ENCODE measurements around the gene TMCO4. TPM values are rescaled to one million over a fixed set of nuclear protein-coding genes. Genes with fewer than 3 reads are reported as not detected.

TMCO4 gene
- polyA plus RNA-seq, 12 donors, result 1.3 to 7.5 (median 1.9) TPM; not detected in 1

DNA sequence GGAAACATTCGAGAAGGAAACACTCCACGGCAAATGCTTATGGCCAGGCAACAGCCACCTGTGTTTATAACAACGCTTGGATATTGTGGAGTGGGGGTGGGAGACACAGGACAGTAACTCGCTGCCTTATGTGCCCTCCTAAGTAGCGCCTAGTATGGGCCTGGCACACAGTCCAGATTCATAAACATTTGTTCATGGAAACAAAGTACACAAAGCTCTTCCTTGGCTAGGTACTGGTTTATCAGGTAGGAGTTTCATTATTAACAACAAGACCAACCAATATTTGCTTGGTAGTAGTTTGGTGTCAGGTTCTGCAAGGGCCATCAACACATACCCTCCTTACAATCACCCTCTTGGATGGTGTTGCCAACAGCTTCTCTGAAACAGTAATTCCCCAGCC, 23.4 kb downstream of the TMCO4 start:
- no peak for DNase-seq

GRCh38 chr1:19775831-19776230, 23.9 kb downstream of the TMCO4 start:
- DNase-seq, result no peak

- no peak for DNase-seq
Observed at GRCh38 chr1:19775317-19775716, 24.4 kb downstream of the TMCO4 start.

GRCh38 chr1:19774180-19774785, 25.4 kb downstream of the TMCO4 start:
- no peak for DNase-seq

DNA sequence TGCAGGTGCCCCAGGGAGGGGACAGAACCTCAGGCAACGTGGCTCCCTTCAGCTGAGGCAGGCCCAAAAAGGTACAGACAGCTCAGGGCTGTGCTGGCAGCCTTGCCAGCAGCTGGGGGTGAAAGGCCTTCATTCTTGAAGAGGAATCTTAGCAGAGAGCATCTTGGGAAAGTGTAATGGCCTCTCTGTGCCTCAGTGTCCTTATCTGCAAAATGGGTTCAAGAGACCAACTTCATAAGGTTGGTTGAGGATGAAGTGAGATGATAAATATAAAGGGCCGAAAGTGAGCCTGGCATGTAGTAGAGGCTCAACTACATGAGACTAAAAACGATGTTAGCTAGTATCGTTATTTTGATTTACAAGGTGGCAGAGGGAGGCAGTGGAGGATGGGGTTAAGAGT, 26.2 kb downstream of the TMCO4 start:
- DNase-seq, result no peak

DNA sequence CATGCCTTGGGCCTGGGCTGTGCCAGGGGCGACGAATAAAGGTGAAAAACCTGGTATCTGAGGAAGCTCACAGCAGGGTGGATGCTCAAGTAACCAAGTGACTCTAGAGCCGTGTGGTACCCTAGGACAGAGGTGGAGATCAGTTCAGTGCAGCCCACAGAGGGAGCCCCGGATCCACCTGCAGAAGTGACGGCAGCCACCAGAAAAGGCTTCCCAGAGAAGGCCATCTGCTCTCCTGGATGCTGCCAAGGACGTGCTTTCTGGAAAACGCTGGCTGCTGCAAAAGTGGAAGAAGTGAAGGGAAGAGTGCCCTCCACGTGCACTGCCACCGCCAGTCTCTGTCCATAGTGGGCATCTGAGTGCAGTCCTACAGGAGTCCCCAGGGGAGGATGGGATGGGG, 27.7 kb downstream of the TMCO4 start:
- no peak for DNase-seq

DNA sequence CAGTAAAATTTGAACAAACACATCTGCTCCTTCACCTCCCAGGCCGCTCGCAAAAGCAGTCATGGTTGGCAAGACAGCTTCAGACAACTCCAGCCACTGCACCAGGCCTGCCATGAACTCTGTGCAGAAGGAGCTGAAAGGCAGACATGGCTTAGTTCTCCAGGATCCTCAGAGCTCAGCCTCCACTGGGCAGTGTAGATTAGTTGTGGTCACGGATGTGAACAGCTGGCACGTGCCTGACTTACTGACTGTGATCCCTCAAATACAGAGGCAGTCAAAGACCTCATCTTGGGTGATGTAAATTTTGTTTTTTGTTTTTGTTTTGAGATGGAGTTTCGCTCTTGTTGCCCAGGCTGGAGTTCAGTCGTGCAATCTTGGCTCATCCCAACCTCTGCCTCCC, 28.4 kb downstream of the TMCO4 start:
- DNase-seq, result no peak

- DNase-seq, result no peak
Observed at GRCh38 chr1:19770436-19771190, 29.1 kb downstream of the TMCO4 start.

DNA sequence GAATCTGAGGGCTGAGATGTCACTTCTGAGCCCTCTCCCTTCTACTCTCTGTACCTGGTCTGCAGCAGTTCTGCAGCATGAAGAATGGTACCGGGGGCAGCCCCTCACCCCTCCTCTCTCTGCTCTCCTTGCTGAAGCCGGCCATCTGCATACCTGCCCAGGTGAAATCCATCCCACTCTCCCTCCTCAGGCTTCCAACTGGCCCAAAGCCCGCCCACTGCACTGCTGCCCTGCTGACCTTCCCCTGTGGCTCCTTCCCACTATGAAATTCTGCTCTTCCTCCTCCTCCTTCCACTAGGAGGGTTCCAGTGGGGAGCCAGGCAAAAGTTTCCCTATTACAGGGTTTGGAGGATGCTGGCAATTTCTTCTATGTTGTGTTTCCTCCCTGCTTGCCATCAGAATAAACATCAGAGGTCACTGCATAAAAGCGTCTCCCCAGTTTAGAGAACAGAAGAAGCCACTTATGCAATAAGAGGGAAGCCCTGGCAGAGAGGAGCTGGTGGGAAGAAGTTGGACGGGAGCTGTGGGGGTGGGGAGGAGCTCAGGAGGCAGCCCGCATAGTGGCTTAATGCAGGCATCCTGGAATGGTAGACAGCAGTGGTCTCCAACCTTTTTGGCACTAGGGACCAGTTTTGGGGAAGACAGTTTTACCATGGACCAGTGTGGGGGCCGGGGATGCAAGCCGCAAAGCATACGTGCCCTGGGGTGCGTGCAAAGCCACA, 30.3 kb downstream of the TMCO4 start:
- DNase-seq, result no peak

GRCh38 chr1:19768353-19769210, 31.1 kb downstream of the TMCO4 start:
- DNase-seq, result no peak

DNA sequence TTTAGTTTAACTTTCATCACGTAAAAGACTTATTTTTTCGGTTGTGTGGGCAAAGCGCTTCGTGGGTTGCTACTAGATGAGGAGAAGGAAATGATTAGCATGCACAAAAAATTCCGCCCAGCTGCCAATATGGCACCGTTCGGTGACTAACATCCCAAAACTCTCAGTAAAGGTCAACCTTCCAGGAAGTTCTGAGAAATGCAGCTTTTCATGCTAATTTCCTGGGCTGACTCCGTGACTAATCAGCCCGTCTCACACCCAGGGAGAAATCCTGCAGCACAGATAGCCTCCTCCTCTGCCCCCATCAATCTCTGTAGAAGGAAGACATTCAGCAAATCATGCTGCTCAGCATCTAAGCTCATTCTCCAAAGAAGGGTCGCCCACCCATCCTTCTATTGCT, 34.1 kb downstream of the TMCO4 start:
- DNase-seq, result no peak

GRCh38 chr1:19764848-19765247, 34.9 kb downstream of the TMCO4 start:
- DNase-seq, result no peak

GRCh38 chr1:19762175-19762779, 37.4 kb downstream of the TMCO4 start:
- no peak for DNase-seq

- no peak for DNase-seq
Observed at GRCh38 chr1:19759740-19760089, 40.0 kb downstream of the TMCO4 start.

- DNase-seq, result no peak
Observed at GRCh38 chr1:19758227-19758830, 41.4 kb downstream of the TMCO4 start.

- no peak for DNase-seq
Observed at GRCh38 chr1:19757641-19758040, 42.1 kb downstream of the TMCO4 start.

DNA sequence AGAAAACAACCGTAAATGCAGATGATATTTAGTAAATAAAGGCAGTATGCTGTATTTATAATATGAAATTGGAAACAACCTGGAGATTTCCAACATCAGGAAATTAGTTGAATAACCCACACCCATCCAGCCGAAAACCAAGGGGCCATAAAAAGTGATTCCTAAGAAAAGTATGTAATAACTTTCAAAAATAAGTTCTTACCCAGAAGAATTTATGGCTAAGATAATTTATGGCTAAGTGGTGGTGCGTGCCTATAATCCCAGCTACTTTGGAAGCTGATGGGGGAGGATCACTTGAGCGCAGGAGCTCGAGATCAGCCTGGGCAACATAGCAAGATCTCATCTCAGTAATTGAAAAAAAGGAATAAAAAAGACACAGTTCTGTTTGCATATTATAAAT, 43.2 kb downstream of the TMCO4 start:
- DNase-seq, result no peak

- DNase-seq, result no peak
Observed at GRCh38 chr1:19754482-19754881, 45.2 kb downstream of the TMCO4 start.

DNA sequence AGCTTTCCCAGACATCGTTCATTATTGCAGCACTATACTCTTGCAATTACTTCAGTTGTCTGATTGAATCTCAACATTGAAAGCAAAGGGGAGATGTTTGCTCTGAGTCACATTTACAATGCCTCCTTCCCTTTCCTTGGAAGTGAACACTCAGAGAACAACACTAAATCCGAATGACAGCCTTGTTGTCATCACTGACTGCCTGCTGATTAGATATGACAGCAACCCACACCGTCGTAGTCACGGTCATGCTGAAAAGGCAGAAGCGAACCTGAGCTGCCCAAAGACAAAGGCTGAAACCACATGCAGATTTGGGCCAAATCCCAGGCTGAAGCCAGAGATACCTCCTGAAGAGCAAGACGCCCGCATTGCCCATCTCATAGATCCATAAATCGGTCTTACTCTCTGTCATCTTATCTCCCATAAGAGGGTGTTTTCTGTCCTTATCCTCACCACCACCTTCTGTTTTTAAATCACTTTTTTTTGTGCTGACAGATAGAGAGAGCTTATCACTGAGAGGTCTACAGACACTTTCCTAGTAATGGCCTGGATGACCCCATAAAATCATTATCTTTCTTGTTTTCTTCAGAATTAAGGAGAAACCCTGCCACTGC, 47.5 kb downstream of the TMCO4 start:
- no peak for DNase-seq

DNA sequence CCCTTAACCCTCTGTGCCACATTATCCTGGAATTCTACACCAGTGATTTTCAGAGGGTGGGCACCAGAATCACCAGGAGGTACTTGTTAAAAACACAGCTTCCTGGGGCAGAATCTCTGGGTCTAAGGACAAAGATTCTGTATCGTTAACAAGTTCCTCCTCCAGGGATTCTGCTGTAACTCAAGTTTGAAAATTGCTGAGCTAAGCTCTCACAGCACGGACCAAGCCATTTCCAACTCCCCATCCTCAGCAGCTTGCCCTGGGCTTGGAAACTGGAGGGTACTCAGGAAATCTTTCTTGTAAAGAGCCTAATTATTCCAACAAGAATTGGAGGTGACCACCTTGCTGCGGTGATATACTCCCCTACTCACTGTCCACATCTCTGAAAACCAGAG, 48.8 kb downstream of the TMCO4 start:
- DNase-seq, result no peak

Measured in muscle of arm (tissue), 12 donors.